ENCODE measurements around the gene CELA3A. TPM values are rescaled to one million over a fixed set of nuclear protein-coding genes. Genes with fewer than 3 reads are reported as not detected.
A peak's percentile ranks its signal among the peaks of the same experiment; 100 is the strongest.

Gene CELA3A
- total and polyA plus RNA-seq, 2 of the 8 experiments (the other 6 are each of a cell fraction or from before 2014, with no cell fraction given) = not detected

DNA sequence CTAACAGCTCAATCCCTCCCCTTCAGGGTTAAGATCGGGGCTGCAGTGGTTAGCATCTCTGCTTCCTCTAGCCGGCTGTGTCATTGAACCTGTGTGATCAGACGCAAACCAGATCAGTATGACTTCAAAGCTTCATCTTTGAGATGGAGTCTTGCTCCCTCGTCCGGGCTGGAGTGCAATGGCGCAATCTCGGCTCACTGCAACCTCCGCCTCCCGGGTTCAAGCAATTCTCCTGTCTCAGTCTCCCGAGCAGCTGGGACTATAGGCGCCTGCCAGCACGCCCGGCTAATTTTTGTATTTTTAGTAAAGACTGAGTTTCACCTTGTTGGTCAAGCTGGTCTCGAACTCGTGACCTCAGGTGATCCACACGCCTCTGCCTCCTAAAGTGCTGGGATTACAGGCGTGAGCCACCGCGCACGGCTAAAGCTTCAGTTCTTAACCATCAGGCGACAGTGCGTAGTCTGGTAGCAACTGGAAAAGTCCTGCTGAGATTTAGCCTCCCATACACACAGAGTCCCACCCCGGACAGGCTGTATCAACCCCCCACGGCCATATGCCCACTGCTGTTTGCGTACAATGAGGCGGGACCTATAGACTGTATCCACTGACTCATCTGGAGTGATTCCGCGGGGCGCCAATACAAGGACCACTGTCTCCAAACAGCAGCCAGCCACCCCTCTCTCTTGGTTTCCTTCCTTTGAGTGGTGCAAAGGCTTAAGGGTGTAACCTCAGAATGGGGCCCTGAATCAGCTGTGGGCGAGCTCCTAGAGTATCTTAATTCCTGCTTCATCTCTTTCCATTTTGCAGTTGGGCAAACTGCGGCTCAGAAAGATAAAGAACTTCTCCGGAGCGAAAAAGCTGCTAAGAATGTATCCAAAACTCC is 23.3 kb downstream of the CELA3A start (continued):
- no peak for TF ChIP-seq RBBP5 (IDR thresholded peaks at IDR 0.05; ENCODE audit: borderline replicate concordance, low read depth, low read length)
- no peak for TF ChIP-seq CBX5 (IDR thresholded peaks at IDR 0.05; ENCODE audit: low read depth, low read length)
- TF ChIP-seq, protein P1, sequence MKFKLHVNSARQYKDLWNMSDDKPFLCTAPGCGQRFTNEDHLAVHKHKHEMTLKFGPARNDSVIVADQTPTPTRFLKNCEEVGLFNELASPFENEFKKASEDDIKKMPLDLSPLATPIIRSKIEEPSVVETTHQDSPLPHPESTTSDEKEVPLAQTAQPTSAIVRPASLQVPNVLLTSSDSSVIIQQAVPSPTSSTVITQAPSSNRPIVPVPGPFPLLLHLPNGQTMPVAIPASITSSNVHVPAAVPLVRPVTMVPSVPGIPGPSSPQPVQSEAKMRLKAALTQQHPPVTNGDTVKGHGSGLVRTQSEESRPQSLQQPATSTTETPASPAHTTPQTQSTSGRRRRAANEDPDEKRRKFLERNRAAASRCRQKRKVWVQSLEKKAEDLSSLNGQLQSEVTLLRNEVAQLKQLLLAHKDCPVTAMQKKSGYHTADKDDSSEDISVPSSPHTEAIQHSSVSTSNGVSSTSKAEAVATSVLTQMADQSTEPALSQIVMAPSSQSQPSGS (IDR thresholded peaks at IDR 0.05; ENCODE audit: low read length) = peak; percentile 79; the same call in 1 of the 2 replicates
- TF ChIP-seq, protein P2, sequence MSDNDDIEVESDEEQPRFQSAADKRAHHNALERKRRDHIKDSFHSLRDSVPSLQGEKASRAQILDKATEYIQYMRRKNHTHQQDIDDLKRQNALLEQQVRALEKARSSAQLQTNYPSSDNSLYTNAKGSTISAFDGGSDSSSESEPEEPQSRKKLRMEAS (IDR thresholded peaks at IDR 0.05) = no peak
- no peak for TF ChIP-seq GABPA (IDR thresholded peaks at IDR 0.05; ENCODE audit: borderline replicate concordance, insufficient read depth, low read length)
- TF ChIP-seq TAF7 (optimal IDR thresholded peaks at IDR 0.05; ENCODE audit: borderline replicate concordance, low read depth, low read length) = no peak
- TF ChIP-seq RAD21 (IDR thresholded peaks at IDR 0.05 in 1 of 2, conservative IDR thresholded peaks at IDR 0.05 in 1 of 2; ENCODE audit: low read depth in 2 of 2, low read length in 2 of 2) = no peak
- TF ChIP-seq KDM1A (IDR thresholded peaks at IDR 0.05; ENCODE audit: borderline replicate concordance, low read length) = no peak
- TF ChIP-seq TAF1 (IDR thresholded peaks at IDR 0.05; ENCODE audit: low read depth, low read length) = no peak
- TF ChIP-seq, protein P3, sequence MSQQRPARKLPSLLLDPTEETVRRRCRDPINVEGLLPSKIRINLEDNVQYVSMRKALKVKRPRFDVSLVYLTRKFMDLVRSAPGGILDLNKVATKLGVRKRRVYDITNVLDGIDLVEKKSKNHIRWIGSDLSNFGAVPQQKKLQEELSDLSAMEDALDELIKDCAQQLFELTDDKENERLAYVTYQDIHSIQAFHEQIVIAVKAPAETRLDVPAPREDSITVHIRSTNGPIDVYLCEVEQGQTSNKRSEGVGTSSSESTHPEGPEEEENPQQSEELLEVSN (IDR thresholded peaks at IDR 0.05) = no peak
- no peak for TF ChIP-seq SUZ12 (IDR thresholded peaks at IDR 0.05; ENCODE audit: low read length)
- no peak for TF ChIP-seq SIRT6 (IDR thresholded peaks at IDR 0.05; ENCODE audit: low read length)
- no peak for TF ChIP-seq POLR2AphosphoS5 (IDR thresholded peaks at IDR 0.05; ENCODE audit: low read depth, low read length)
- no peak; the same call in 1 of the 2 replicates for TF ChIP-seq SP4 (IDR thresholded peaks at IDR 0.05; ENCODE audit: low read length)
- no peak for TF ChIP-seq EGR1 (IDR thresholded peaks at IDR 0.05; ENCODE audit: borderline replicate concordance, low read depth, low read length)
